HepG2 (cell line): Measurements from ENCODE around the gene KAZN. TPM values are rescaled to one million over a fixed set of nuclear protein-coding genes. Genes with fewer than 3 reads are reported as not detected.

ENCODE experiments used
- ATAC-seq: fragments of 200-7000 bp; cut with Tn5 transposase; 3 replicates; pipeline ENCODE4 v1.9.1; 2020; ENCODE audit warnings: mild to moderate bottlenecking, moderate library complexity
- BruUV-seq: library from RNA; stranded (reverse); fragments of 400-500 nt; replicated peaks from 2 replicates; lab custom pipeline; 2021; lab: Mats Ljungman, UMichigan
- CTCF ChIA-PET: fragments of 300-600 bp; formaldehyde crosslinking; extraction: SDS; loops from one replicate; lab custom pipeline; 2021; ENCODE audit warnings: low total read pairs, inconsistent platforms, low intra/inter-chr PET ratio; lab: Yijun Ruan, JAX
- POLR2A ChIA-PET: fragments of 350-600 bp; sonication (Branson Sonifier 250); formaldehyde crosslinking; loops from one replicate; lab custom pipeline; 2020; ENCODE audit warnings: antibody characterized with exemption, inconsistent platforms; lab: Yijun Ruan, JAX
- DNase-seq: peaks from one replicate; pipeline ENCODE4 v3.0.0-alpha.2; 2015; ENCODE audit warnings: low spot score
- FAIRE-seq: peaks from 3 replicates; lab custom pipeline; 2011; peaks lifted over from hg19 to GRCh38; lab: Jason Lieb, UNC
- H2AFZ ChIP-seq: one replicate; pipeline ENCODE4 v1.6.1; 2011; ENCODE audit warnings: low read length, inconsistent platforms
- H3K27ac ChIP-seq: fragments of 300-600 bp; 3 replicates; pipeline ENCODE4 v1.8.0; 2011; ENCODE audit warnings: mixed run types, mild to moderate bottlenecking, mixed read lengths, low read length, inconsistent platforms; ENCODE audit not compliant: insufficient read depth; ENCODE audit errors: extremely low read length
- H3K27me3 ChIP-seq, 2 experiments: fragments of 200-600 bp in 1 of 2; 2 replicates in 1 of 2; 3 replicates in 1 of 2; pipeline versions ENCODE4 v1.6.0 to v1.8.0; 2011; ENCODE audit warnings: low read length in 2 of 2, mild to moderate bottlenecking in 2 of 2, moderate library complexity in 2 of 2, inconsistent platforms in 1 of 2; ENCODE audit not compliant: insufficient read depth in 2 of 2, control insufficient read depth in 1 of 2
- H3K36me3 ChIP-seq, 2 experiments: fragments of 200-600 bp in 1 of 2; replicated peaks in 1 of 2; 2 replicates in 1 of 2; 3 replicates in 1 of 2; pipeline versions ENCODE4 v1.5.1 to v1.8.0; 2011; ENCODE audit warnings: low read length in 2 of 2, inconsistent platforms in 1 of 2; ENCODE audit not compliant: insufficient read depth in 2 of 2, control insufficient read depth in 1 of 2
- H3K4me1 ChIP-seq: 2 replicates; pipeline ENCODE4 v1.5.1; 2012; ENCODE audit warnings: low read length, inconsistent platforms; ENCODE audit not compliant: insufficient read depth
- H3K4me2 ChIP-seq: 2 replicates; pipeline ENCODE4 v1.6.0; 2011; ENCODE audit warnings: low read depth, low read length, inconsistent platforms
- H3K4me3 ChIP-seq, 3 experiments: fragments of 200-600 bp in 1 of 3; sonication (generic), shearing (Covaris generic) in 1 of 3; replicated peaks in 1 of 3; 2 replicates each; pipeline ENCODE4 v1.5.1; 2011 to 2016; ENCODE audit warnings: low read length in 3 of 3, inconsistent platforms in 2 of 3, low read depth in 2 of 3, mild to moderate bottlenecking in 2 of 3, control low read depth in 1 of 3, mixed read lengths in 1 of 3; ENCODE audit not compliant: insufficient read depth in 1 of 3
- H3K79me2 ChIP-seq: one replicate; pipeline ENCODE4 v1.6.1; 2011; ENCODE audit warnings: low read length, inconsistent platforms; ENCODE audit not compliant: insufficient read depth
- H3K9ac ChIP-seq: 2 replicates; pipeline ENCODE4 v1.6.0; 2011; ENCODE audit warnings: mild to moderate bottlenecking, low read depth, low read length, inconsistent platforms; ENCODE audit not compliant: insufficient read depth
- H3K9me3 ChIP-seq: 2 replicates; pipeline ENCODE4 v1.5.1; 2012; ENCODE audit warnings: mild to moderate bottlenecking, low read length
- H4K20me1 ChIP-seq: 2 replicates; pipeline ENCODE4 v1.6.0; 2011; ENCODE audit warnings: inconsistent platforms, mild to moderate bottlenecking, low read length, moderate library complexity; ENCODE audit not compliant: insufficient read depth
- BRD4 ChIP-seq: sonication (generic); formaldehyde crosslinking; IDR thresholded peaks from 2 replicates; pipeline ENCODE4 v1.4.0; 2020; ENCODE audit warnings: missing genetic modification reagents
- DZIP1 ChIP-seq: sonication (generic); formaldehyde crosslinking; IDR thresholded peaks from 2 replicates; pipeline ENCODE4 v1.5.0; 2020; ENCODE audit warnings: mild to moderate bottlenecking, missing genetic modification reagents
- GLI4 ChIP-seq: sonication (generic); formaldehyde crosslinking; IDR thresholded peaks from 2 replicates; pipeline ENCODE4 v1.5.1; 2020; ENCODE audit warnings: missing genetic modification reagents, mild to moderate bottlenecking, moderate library complexity, borderline replicate concordance
- MZF1 ChIP-seq: sonication (generic); formaldehyde crosslinking; IDR thresholded peaks from 2 replicates; pipeline ENCODE4 v1.8.1; 2023; ENCODE audit warnings: mild to moderate bottlenecking, missing genetic modification reagents, borderline replicate concordance
- NFIC ChIP-seq: IDR thresholded peaks from 2 replicates; pipeline ENCODE4 v1.6.1; 2012; ENCODE audit warnings: mild to moderate bottlenecking, low read length, inconsistent platforms
- PHF20 ChIP-seq: sonication (generic); formaldehyde crosslinking; IDR thresholded peaks from 2 replicates; pipeline ENCODE4 v1.5.0; 2020; ENCODE audit warnings: mild to moderate bottlenecking, missing genetic modification reagents
- ZBTB44 ChIP-seq: sonication (generic); formaldehyde crosslinking; IDR thresholded peaks from 2 replicates; pipeline ENCODE4 v1.4.0; 2020; ENCODE audit warnings: missing genetic modification reagents
- ZNF329 ChIP-seq: sonication (generic); formaldehyde crosslinking; IDR thresholded peaks from 2 replicates; pipeline ENCODE4 v1.9.0; 2021; ENCODE audit warnings: low read depth, mild to moderate bottlenecking, missing genetic modification reagents
- ZNF557 ChIP-seq: sonication (generic); formaldehyde crosslinking; IDR thresholded peaks from 2 replicates; pipeline ENCODE4 v1.4.0; 2020; ENCODE audit warnings: missing genetic modification reagents
- ZNF605 ChIP-seq: sonication (generic); formaldehyde crosslinking; IDR thresholded peaks from 2 replicates; pipeline ENCODE4 v1.8.0; 2022; ENCODE audit warnings: mild to moderate bottlenecking, missing genetic modification reagents
- ZNF816 ChIP-seq: sonication (generic); formaldehyde crosslinking; IDR thresholded peaks from 2 replicates; pipeline ENCODE4 v1.8.0; 2022; ENCODE audit warnings: missing genetic modification reagents, mild to moderate bottlenecking, borderline replicate concordance
- WGBS: methylation state at CpG from one replicate; pipeline ENCODE4 v1.1.6; 2017; ENCODE audit warnings: low lambda C conversion rate; 5-methylcytosine and 5-hydroxymethylcytosine counted together
- in situ Hi-C: cut with HindIII; loops from 2 replicates; pipeline ENCODE4 v1.10.0; 2017; ENCODE audit warnings: low pct_unique_long_range_greater_than_20kb; ENCODE audit not compliant: extremely low pct_ligation_motif_present
- intact Hi-C: fragments of 100-400 bp; cut with micrococcal nuclease; formaldehyde crosslinking; loops from one replicate; pipeline ENCODE4 v1.10.0; 2022; ENCODE audit not compliant: unreplicated experiment
- polyA plus RNA-seq, 8 experiments: library from polyadenylated mRNA; depleted of rRNA in 3 of 8; stranded (reverse) in 7 of 8; unstranded in 1 of 8; fragments of >200 nt; fragmentation: Illumina TruSeq in 4 of 8; extraction: Trizol in 4 of 8; gene quantifications; 2 replicates each; pipeline versions ENCODE4 v1.2.1 to v1.2.3, GENCODE V29; 2011 to 2016; ENCODE audit warnings: low read depth in 4 of 8, missing spikeins in 1 of 8, mixed read lengths in 1 of 8; ENCODE audit not compliant: insufficient read depth in 1 of 8
- total RNA-seq, 5 experiments: library from RNA; depleted of rRNA; stranded (reverse); fragments of >200 nt; fragmentation: Illumina TruSeq; extraction: Trizol; gene quantifications; 2 replicates each; pipeline ENCODE4 v1.2.3, GENCODE V29; 2016; ENCODE audit warnings: low read depth in 1 of 5

KAZN gene
- total and polyA plus RNA-seq, 2 of the 13 experiments (the other 11 are each of a cell fraction or from before 2014, with no cell fraction given): 10.4 to 13.5 TPM

- no peaks in the 10 kb centered on the region for H3K4me1 ChIP-seq
- no peak overlapping the region for H3K27ac ChIP-seq
- H3K27me3 ChIP-seq: peaks cover 0 to 31% of the 10 kb centered on the region in 2 experiments; a peak in 2 of 5 replicates
- intact Hi-C loops: no loop called here
- TF ChIP-seq ZNF329 (CRISPR knock-in tag): no peak
- TF ChIP-seq PHF20 (CRISPR knock-in tag): no peak
- no peak for TF ChIP-seq MZF1 (CRISPR knock-in tag)
- no peak for TF ChIP-seq ZNF557 (CRISPR knock-in tag)
- no peak for TF ChIP-seq BRD4 (CRISPR knock-in tag)
- TF ChIP-seq GLI4 (CRISPR knock-in tag): no peak
- no peak for TF ChIP-seq ZNF816 (CRISPR knock-in tag)
- TF ChIP-seq DZIP1 (CRISPR knock-in tag): no peak
- no peak for TF ChIP-seq ZBTB44 (CRISPR knock-in tag)
- no peak for TF ChIP-seq NFIC
- TF ChIP-seq ZNF605 (CRISPR knock-in tag): no peak
- TF ChIP-seq, all 625 proteins: peak for 0
- H3K9ac ChIP-seq: no peak overlapping the region
- in situ Hi-C loops: no loop called here
- H3K4me2 ChIP-seq: no peak overlapping the region
- H3K36me3 ChIP-seq: no peaks in the 10 kb centered on the region
- DNase-seq (no peak), FAIRE-seq (no peak), ATAC-seq (no peak)
- no peak overlapping the region for H2AFZ ChIP-seq
- H3K79me2 ChIP-seq: no peaks in the 10 kb centered on the region
- no peak overlapping the region for H3K4me3 ChIP-seq
- ChIA-PET CTCF (no interaction called here), POLR2A (no interaction called here)
- no peaks in the 10 kb centered on the region for H3K9me3 ChIP-seq
- BruUV-seq: no TSS peak
- no peaks in the 10 kb centered on the region for H4K20me1 ChIP-seq
- 60% methylated on average over 7 of the region's 7 CpGs for WGBS
These were observed 26.5 kb downstream of the KAZN start for GRCh38 chr1:14624941-14625340.
